Panc1 (cell line): ENCODE data around the gene CEACAM3. TPM values are rescaled to one million over a fixed set of nuclear protein-coding genes. Genes with fewer than 3 reads are reported as not detected.

ENCODE experiments used
- ATAC-seq: fragments of 200-7000 bp; cut with Tn5 transposase; 2 replicates; pipeline ENCODE4 v1.9.1; 2020; ENCODE audit warnings: mild to moderate bottlenecking, moderate library complexity
- BruUV-seq: library from RNA; stranded (reverse); fragments of 400-500 nt; replicated peaks from 2 replicates; lab custom pipeline; 2021; lab: Mats Ljungman, UMichigan
- CTCF ChIA-PET: fragments of 300-600 bp; sonication (Branson Sonifier 250); formaldehyde crosslinking; loops from one replicate; lab custom pipeline; 2022; ENCODE audit warnings: antibody characterized with exemption; lab: Charles Lee
- POLR2A ChIA-PET: fragments of 300-600 bp; sonication (Branson Sonifier 250); formaldehyde crosslinking; loops from one replicate; lab custom pipeline; 2022; ENCODE audit warnings: antibody characterized with exemption; lab: Charles Lee
- DNase-seq: peaks from one replicate; pipeline ENCODE4 v3.0.0-alpha.2; 2010; ENCODE audit warnings: low read depth, low spot score
- H3K27ac ChIP-seq: 2 replicates; pipeline ENCODE4 v1.5.1; 2011; ENCODE audit warnings: mild to moderate bottlenecking, low read length, inconsistent platforms
- H3K27me3 ChIP-seq: fragments of 200-500 bp; sonication (Bioruptor generic); 2 replicates; pipeline ENCODE4 v1.6.0; 2014; ENCODE audit warnings: low read length, inconsistent platforms; ENCODE audit not compliant: control insufficient read depth, insufficient read depth
- H3K36me3 ChIP-seq: fragments of 200-500 bp; sonication (Bioruptor generic); 2 replicates; pipeline ENCODE4 v1.5.1; 2014; ENCODE audit warnings: inconsistent platforms, mild to moderate bottlenecking, low read length, moderate library complexity; ENCODE audit not compliant: control insufficient read depth, insufficient read depth
- H3K4me1 ChIP-seq: 2 replicates; pipeline ENCODE4 v1.5.1; 2011; ENCODE audit warnings: inconsistent platforms, mild to moderate bottlenecking, low read length, moderate library complexity; ENCODE audit not compliant: control insufficient read depth, insufficient read depth
- H3K4me3 ChIP-seq, 2 experiments: 2 replicates each; pipeline ENCODE4 v1.5.1; 2011 to 2012; ENCODE audit warnings: low read depth in 2 of 2, low read length in 2 of 2, mild to moderate bottlenecking in 2 of 2, inconsistent platforms in 1 of 2, moderate library complexity in 1 of 2
- H3K9me3 ChIP-seq: fragments of 200-500 bp; sonication (Bioruptor generic); 2 replicates; pipeline ENCODE4 v1.5.1; 2014; ENCODE audit warnings: low read depth, mild to moderate bottlenecking, inconsistent platforms, low read length, moderate library complexity; ENCODE audit not compliant: control insufficient read depth, insufficient read depth
- CTCF ChIP-seq: fragments of 450-650 bp; IDR thresholded peaks from 2 replicates; pipeline ENCODE4 v1.5.1; 2017; ENCODE audit warnings: mild to moderate bottlenecking
- POLR2AphosphoS5 ChIP-seq: IDR thresholded peaks from 2 replicates; pipeline ENCODE4 v1.6.1; 2012; ENCODE audit warnings: mild to moderate bottlenecking, low read depth, low read length, moderate library complexity
- REST ChIP-seq, 2 experiments: IDR thresholded peaks; 2 replicates each; pipeline ENCODE4 v1.6.1; 2011 to 2012; ENCODE audit warnings: low read depth in 2 of 2, control low read depth in 1 of 2, low read length in 1 of 2, mild to moderate bottlenecking in 1 of 2, moderate library complexity in 1 of 2; ENCODE audit not compliant: insufficient read depth in 1 of 2
- SIN3A ChIP-seq: IDR thresholded peaks from 2 replicates; pipeline ENCODE4 v1.6.1; 2012; ENCODE audit warnings: low read depth, mild to moderate bottlenecking, low read length, moderate library complexity, borderline replicate concordance; ENCODE audit not compliant: insufficient read depth
- TCF7L2 ChIP-seq: IDR thresholded peaks from 2 replicates; pipeline ENCODE4 v1.6.1; 2011; ENCODE audit warnings: mild to moderate bottlenecking, low read depth, low read length, inconsistent platforms
- in situ Hi-C: cut with HindIII; loops from 2 replicates; pipeline ENCODE4 v1.10.0; 2016; ENCODE audit warnings: low sequenced_read_pairs, low pct_unique_long_range_greater_than_20kb
- intact Hi-C: fragments of 100-400 bp; cut with micrococcal nuclease; formaldehyde crosslinking; loops from one replicate; pipeline ENCODE4 v1.10.0; 2022; ENCODE audit not compliant: unreplicated experiment
- total RNA-seq: library from RNA; stranded (reverse); gene quantifications from one replicate; pipeline ENCODE4 v1.2.1, GENCODE V29; 2021; ENCODE audit not compliant: unreplicated experiment

CEACAM3 gene
- total RNA-seq, 1 experiment from 2014 or later = not detected

DNA sequence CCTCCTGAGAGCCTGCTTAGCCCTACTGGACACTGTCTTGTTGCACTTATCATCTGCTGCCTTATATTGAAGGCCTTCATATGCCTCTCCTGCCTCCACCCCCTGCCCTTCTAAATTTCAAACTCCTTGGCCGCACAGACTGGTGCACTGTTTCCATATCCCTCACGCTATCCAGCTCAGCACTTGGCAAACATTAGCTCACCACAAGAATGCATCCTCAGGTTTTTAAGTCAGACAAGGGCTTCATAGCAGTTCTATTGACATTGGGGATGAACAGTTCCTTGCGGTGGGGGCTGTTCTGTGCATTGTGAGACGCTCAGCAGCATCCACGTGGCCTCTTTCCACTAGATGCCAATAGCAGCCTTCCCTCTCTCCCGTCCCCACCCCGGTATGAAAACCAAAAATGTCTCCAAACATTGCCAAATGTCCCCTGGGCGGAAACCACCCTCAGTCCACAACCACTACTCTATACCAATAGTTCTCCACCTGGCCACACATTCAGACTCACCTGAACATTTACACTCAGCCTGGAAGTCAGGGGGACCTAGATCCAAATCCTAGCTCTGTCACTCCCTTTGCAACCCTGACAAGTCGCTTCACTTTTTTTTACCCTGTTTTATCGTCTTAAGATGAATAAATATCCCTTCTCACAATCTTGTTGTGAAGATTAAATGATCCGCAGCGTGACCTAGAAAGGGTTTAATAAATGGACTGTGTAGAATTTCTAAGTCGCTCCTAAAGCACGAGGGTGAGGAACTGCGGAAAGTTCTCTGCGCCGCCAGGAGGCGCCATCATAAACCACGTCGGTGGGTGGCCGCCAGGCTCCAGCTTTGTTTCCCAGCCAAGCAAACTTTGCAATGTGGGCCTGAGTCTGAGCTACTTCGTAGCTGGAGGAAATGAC lies 3.6 kb upstream of the CEACAM3 start:
- in situ Hi-C loops (no loop called here), intact Hi-C loops (no loop called here)
- TF ChIP-seq SIN3A (no peak), CTCF (peak; percentile 85), REST (IDR thresholded peaks at IDR 0.05; ENCODE audit: insufficient read depth in 1 of 2, low read depth in 2 of 2, low read length in 1 of 2) (no peak), POLR2AphosphoS5 (no peak)
- DNase-seq (no peak), ATAC-seq (peak; percentile 72)
- no peak overlapping the region for H3K4me3 ChIP-seq
- no peaks in the 10 kb centered on the region for H3K27me3 ChIP-seq
- no peaks in the 10 kb centered on the region for H3K36me3 ChIP-seq
- H3K9me3 ChIP-seq = no peaks in the 10 kb centered on the region
- CTCF ChIA-PET = interaction anchor here (0.6 to 1.3 kb wide), 3 partner anchors 28 to 158 kb away, joined by 3 to 9 read pairs (median 6); no protein-coding TSS in a partner anchor
- POLR2A ChIA-PET = no interaction called here
- no peaks in the 10 kb centered on the region for H3K4me1 ChIP-seq
- BruUV-seq = no TSS peak
- no peak overlapping the region for H3K27ac ChIP-seq

DNA sequence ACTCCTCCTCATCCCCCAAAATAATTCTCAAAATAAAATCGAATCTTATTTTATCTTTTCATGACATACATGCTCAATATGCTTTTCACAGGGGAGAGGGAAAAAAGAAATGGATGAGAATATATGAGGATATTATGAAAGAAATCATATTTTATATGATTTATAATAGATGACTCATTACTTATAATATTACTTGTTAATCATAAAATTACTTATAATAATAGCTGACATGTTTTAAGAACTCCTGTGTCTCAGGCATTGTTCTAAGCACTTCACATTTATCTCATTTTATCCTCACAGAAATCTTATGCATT lies 3.0 kb upstream of the CEACAM3 start:
- Histone ChIP-seq H3K36me3 (no peaks in the 10 kb centered on the region), H3K4me3 (no peak overlapping the region), H3K9me3 (no peaks in the 10 kb centered on the region), H3K27me3 (no peaks in the 10 kb centered on the region), H3K4me1 (no peaks in the 10 kb centered on the region), H3K27ac (no peak overlapping the region)
- ChIA-PET POLR2A (no interaction called here), CTCF (interaction anchor here (0.6 to 1.3 kb wide), 3 partner anchors 28 to 157 kb away, joined by 3 to 9 read pairs (median 6); no protein-coding TSS in a partner anchor)
- DNase-seq = no peak
- in situ Hi-C loops = no loop called here
- TF ChIP-seq CTCF = peak; percentile 32
- TF ChIP-seq TCF7L2 = no peak
- intact Hi-C loops = no loop called here
- BruUV-seq = no TSS peak
- no peak for ATAC-seq
